H1 (cell line): Measurements from ENCODE around the gene ZNF837. TPM values are rescaled to one million over a fixed set of nuclear protein-coding genes. Genes with fewer than 3 reads are reported as not detected.

ENCODE experiments used
- CTCF ChIA-PET: fragments of 300-600 bp; sonication (Branson Sonifier 250); formaldehyde crosslinking; loops from one replicate; lab custom pipeline; 2021; ENCODE audit not compliant: partially characterized antibody; lab: Charles Lee
- POLR2A ChIA-PET: fragments of 300-600 bp; sonication (Branson Sonifier 250); formaldehyde crosslinking; loops from one replicate; lab custom pipeline; 2021; ENCODE audit warnings: inconsistent platforms; ENCODE audit not compliant: partially characterized antibody; lab: Charles Lee
- DNase-seq, 2 experiments: peaks; one replicate each; pipeline versions ENCODE4 v3.0.0 to v3.0.0-alpha.2; 2010 to 2022; ENCODE audit warnings: low spot score in 2 of 2, low read depth in 1 of 2, mixed read lengths in 1 of 2
- FAIRE-seq: peaks from 2 replicates; lab custom pipeline; 2011; peaks lifted over from hg19 to GRCh38; lab: Jason Lieb, UNC
- H2AFZ ChIP-seq: 2 replicates; pipeline ENCODE4 v1.8.1; 2012; ENCODE audit warnings: low read length, inconsistent platforms
- H2AK5ac ChIP-seq: 2 replicates; pipeline ENCODE4 v1.6.1; 2013; ENCODE audit warnings: low read depth, low read length
- H2BK120ac ChIP-seq: replicated peaks from 2 replicates; pipeline ENCODE3; 2013; ENCODE audit warnings: low read depth, low read length, inconsistent platforms
- H2BK12ac ChIP-seq: 2 replicates; pipeline ENCODE4 v1.6.1; 2013; ENCODE audit warnings: low read depth, low read length
- H2BK15ac ChIP-seq: 2 replicates; pipeline ENCODE4 v1.6.1; 2013; ENCODE audit warnings: low read length
- H2BK20ac ChIP-seq: 2 replicates; pipeline ENCODE4 v1.6.1; 2013; ENCODE audit warnings: low read length
- H2BK5ac ChIP-seq: 2 replicates; pipeline ENCODE4 v1.6.1; 2013; ENCODE audit warnings: low read depth, low read length
- H3K14ac ChIP-seq: 2 replicates; pipeline ENCODE4 v1.6.1; 2013; ENCODE audit warnings: inconsistent platforms; ENCODE audit not compliant: insufficient read length
- H3K18ac ChIP-seq: 2 replicates; pipeline ENCODE4 v1.6.1; 2013; ENCODE audit warnings: low read length; ENCODE audit errors: extremely low read depth
- H3K23ac ChIP-seq: 2 replicates; pipeline ENCODE4 v1.6.1; 2013; ENCODE audit warnings: inconsistent platforms; ENCODE audit not compliant: insufficient read length
- H3K23me2 ChIP-seq: 2 replicates; pipeline ENCODE4 v1.6.1; 2013; ENCODE audit warnings: low read depth, low read length
- H3K27ac ChIP-seq: 2 replicates; pipeline ENCODE4 v1.6.1; 2011; ENCODE audit warnings: low read depth, low read length, inconsistent platforms
- H3K27me3 ChIP-seq, 4 experiments: replicated peaks in 1 of 4; 1 replicate in 1 of 4; 2 replicates in 3 of 4; pipeline versions ENCODE4 v1.6.1 to v1.8.1; 2011 to 2013; ENCODE audit warnings: low read length in 3 of 4, mild to moderate bottlenecking in 3 of 4, inconsistent platforms in 2 of 4, mixed read lengths in 2 of 4, moderate library complexity in 1 of 4; ENCODE audit not compliant: control insufficient read depth in 3 of 4, insufficient read depth in 3 of 4; ENCODE audit errors: extremely low read depth in 1 of 4
- H3K36me3 ChIP-seq, 4 experiments: 2 replicates each; pipeline versions ENCODE4 v1.6.1 to v1.8.1; 2011 to 2013; ENCODE audit warnings: mild to moderate bottlenecking in 4 of 4, low read length in 3 of 4, moderate library complexity in 2 of 4, control low read depth in 1 of 4, inconsistent platforms in 1 of 4; ENCODE audit not compliant: insufficient read depth in 4 of 4, control insufficient read depth in 2 of 4
- H3K4ac ChIP-seq: replicated peaks from 2 replicates; pipeline ENCODE3; 2013; ENCODE audit warnings: low read length, low read depth, mixed read lengths, inconsistent platforms; ENCODE audit not compliant: insufficient read length
- H3K4me1 ChIP-seq, 4 experiments: replicated peaks in 1 of 4; 1 replicate in 1 of 4; 2 replicates in 3 of 4; pipeline versions ENCODE4 v1.6.1 to v1.8.1; 2011 to 2013; ENCODE audit warnings: low read length in 3 of 4, inconsistent platforms in 2 of 4, mixed read lengths in 1 of 4; ENCODE audit not compliant: insufficient read depth in 4 of 4, control insufficient read depth in 3 of 4
- H3K4me2 ChIP-seq, 2 experiments: 2 replicates each; pipeline versions ENCODE4 v1.6.1 to v1.8.1; 2011 to 2013; ENCODE audit warnings: low read depth in 2 of 2, low read length in 2 of 2, control low read depth in 1 of 2, inconsistent platforms in 1 of 2, mild to moderate bottlenecking in 1 of 2; ENCODE audit not compliant: insufficient read depth in 1 of 2
- H3K4me3 ChIP-seq, 4 experiments: fragments of 200-600, 300-600 bp in 1 of 4; sonication (generic), shearing (Covaris generic), sonication (Bioruptor Twin) in 1 of 4; 2 replicates each; pipeline versions ENCODE4 v1.5.1 to v1.8.1; 2011 to 2016; ENCODE audit warnings: low read length in 4 of 4, low read depth in 3 of 4, control low read depth in 2 of 4, inconsistent platforms in 2 of 4, mild to moderate bottlenecking in 2 of 4, mixed read lengths in 1 of 4, moderate library complexity in 1 of 4; ENCODE audit not compliant: insufficient read depth in 2 of 4; ENCODE audit errors: extremely low read depth in 1 of 4
- H3K56ac ChIP-seq: replicated peaks from 2 replicates; pipeline ENCODE3; 2013; ENCODE audit warnings: low read depth, mild to moderate bottlenecking, mixed read lengths, low read length, inconsistent platforms; ENCODE audit not compliant: insufficient read length
- H3K79me1 ChIP-seq: 2 replicates; pipeline ENCODE4 v1.6.1; 2013; ENCODE audit warnings: low read depth, low read length, control low read depth
- H3K79me2 ChIP-seq, 2 experiments: 2 replicates each; pipeline versions ENCODE4 v1.6.1 to v1.8.1; 2012 to 2013; ENCODE audit warnings: low read length in 2 of 2, mild to moderate bottlenecking in 2 of 2, inconsistent platforms in 1 of 2; ENCODE audit not compliant: insufficient read depth in 2 of 2, control insufficient read depth in 1 of 2
- H3K9ac ChIP-seq, 4 experiments: replicated peaks in 1 of 4; 1 replicate in 1 of 4; 2 replicates in 3 of 4; pipeline versions ENCODE4 v1.6.1 to v1.8.1; 2011 to 2013; ENCODE audit warnings: low read depth in 3 of 4, low read length in 3 of 4, control low read depth in 2 of 4, mild to moderate bottlenecking in 2 of 4, moderate library complexity in 2 of 4, inconsistent platforms in 1 of 4; ENCODE audit errors: extremely low read depth in 1 of 4
- H3K9me3 ChIP-seq, 2 experiments: 2 replicates each; pipeline versions ENCODE4 v1.6.1 to v1.8.1; 2012 to 2013; ENCODE audit warnings: mild to moderate bottlenecking in 2 of 2, moderate library complexity in 2 of 2, control low read depth in 1 of 2, inconsistent platforms in 1 of 2, low read depth in 1 of 2, low read length in 1 of 2, mixed read lengths in 1 of 2; ENCODE audit not compliant: insufficient read depth in 2 of 2
- H4K20me1 ChIP-seq, 2 experiments: replicated peaks in 1 of 2; 2 replicates each; pipeline versions ENCODE3 to v1.8.1; 2011 to 2013; ENCODE audit warnings: inconsistent platforms in 2 of 2, low read length in 2 of 2, mild to moderate bottlenecking in 1 of 2; ENCODE audit not compliant: insufficient read depth in 2 of 2, control insufficient read depth in 1 of 2
- H4K5ac ChIP-seq: 2 replicates; pipeline ENCODE4 v1.6.1; 2013; ENCODE audit warnings: low read length, low read depth, mixed read lengths, inconsistent platforms; ENCODE audit not compliant: insufficient read length
- H4K8ac ChIP-seq: 2 replicates; pipeline ENCODE4 v1.8.0; 2013; ENCODE audit warnings: mild to moderate bottlenecking, moderate library complexity, low read length, inconsistent platforms; ENCODE audit not compliant: insufficient read depth; ENCODE audit errors: extremely low read depth
- H4K91ac ChIP-seq: replicated peaks from 2 replicates; pipeline ENCODE3; 2013; ENCODE audit warnings: low read length, mixed read lengths, inconsistent platforms; ENCODE audit not compliant: insufficient read length
- ATF2 ChIP-seq: IDR thresholded peaks from 2 replicates; pipeline ENCODE4 v1.6.1; 2012; ENCODE audit warnings: low read length, inconsistent platforms
- BRCA1 ChIP-seq: IDR thresholded peaks from 2 replicates; pipeline ENCODE4 v1.6.1; 2012; ENCODE audit warnings: low read depth, low read length, improper control_type of control experiment
- CEBPB ChIP-seq: IDR thresholded peaks from 2 replicates; pipeline ENCODE4 v1.6.1; 2012; ENCODE audit warnings: low read depth, low read length
- JUND ChIP-seq: IDR thresholded peaks from 2 replicates; pipeline ENCODE4 v1.6.1; 2011; ENCODE audit warnings: mild to moderate bottlenecking, improper control_type of control experiment, low read length
- KDM5A ChIP-seq: fragments of 200-600 bp; IDR thresholded peaks from 2 replicates; pipeline ENCODE4 v1.7.1; 2012; ENCODE audit warnings: mild to moderate bottlenecking, low read length, inconsistent platforms, mixed read lengths
- SIRT6 ChIP-seq: IDR thresholded peaks from one replicate; pipeline ENCODE4 v1.7.1; 2012; ENCODE audit warnings: low read length, inconsistent platforms
- SP1 ChIP-seq: IDR thresholded peaks from 2 replicates; pipeline ENCODE4 v1.6.1; 2011; ENCODE audit warnings: low read depth, low read length
- TAF7 ChIP-seq: optimal IDR thresholded peaks from 2 replicates; pipeline ENCODE3; 2011; ENCODE audit warnings: low read depth, mild to moderate bottlenecking, inconsistent platforms, low read length, moderate library complexity, borderline replicate concordance
- WGBS, 2 experiments: shearing (Covaris generic) in 1 of 2; methylation state at CpG; one replicate each; pipeline versions ENCODE4 v1.1.6 to v1.1.7; 2013 to 2015; ENCODE audit warnings: low lambda C conversion rate in 2 of 2, mixed read lengths in 2 of 2, inconsistent platforms in 1 of 2, low coverage in 1 of 2, missing lambda C conversion rate in 1 of 2; ENCODE audit not compliant: insufficient replicate concordance in 2 of 2, insufficient coverage in 1 of 2, insufficient read length in 1 of 2; ENCODE audit errors: extremely low coverage in 1 of 2, missing lambda C conversion rate in 1 of 2; 5-methylcytosine and 5-hydroxymethylcytosine counted together
- polyA plus RNA-seq, 7 experiments: library from polyadenylated mRNA; depleted of rRNA in 3 of 7; stranded (reverse) in 5 of 7; unstranded in 2 of 7; fragments of >200 nt in 5 of 7; fragments of 200-250 nt in 2 of 7; gene quantifications; 1 replicate in 5 of 7; 2 replicates in 1 of 7; 4 replicates in 1 of 7; pipeline versions ENCODE4 v1.2.1 to v1.2.3, GENCODE V29; 2011 to 2013; ENCODE audit warnings: missing spikeins in 2 of 7, mixed read lengths in 2 of 7
- total RNA-seq: library from RNA; stranded (reverse); fragmentation: NEBNext Ultra II Directional; extraction: Animal tissue kit (Norgen Biotek cat#: 25700); gene quantifications from 2 replicates; pipeline ENCODE4 v1.2.1, GENCODE V29; 2021
- TF ChIP-seq, protein P1 (sequence below): IDR thresholded peaks from 2 replicates; pipeline ENCODE4 v1.6.1; 2012; ENCODE audit warnings: inconsistent platforms

ZNF837 gene
- total and polyA plus RNA-seq, 2 of the 8 experiments (the other 6 are each of a cell fraction or from before 2014, with no cell fraction given) = 1.9 to 3.3 TPM

DNA sequence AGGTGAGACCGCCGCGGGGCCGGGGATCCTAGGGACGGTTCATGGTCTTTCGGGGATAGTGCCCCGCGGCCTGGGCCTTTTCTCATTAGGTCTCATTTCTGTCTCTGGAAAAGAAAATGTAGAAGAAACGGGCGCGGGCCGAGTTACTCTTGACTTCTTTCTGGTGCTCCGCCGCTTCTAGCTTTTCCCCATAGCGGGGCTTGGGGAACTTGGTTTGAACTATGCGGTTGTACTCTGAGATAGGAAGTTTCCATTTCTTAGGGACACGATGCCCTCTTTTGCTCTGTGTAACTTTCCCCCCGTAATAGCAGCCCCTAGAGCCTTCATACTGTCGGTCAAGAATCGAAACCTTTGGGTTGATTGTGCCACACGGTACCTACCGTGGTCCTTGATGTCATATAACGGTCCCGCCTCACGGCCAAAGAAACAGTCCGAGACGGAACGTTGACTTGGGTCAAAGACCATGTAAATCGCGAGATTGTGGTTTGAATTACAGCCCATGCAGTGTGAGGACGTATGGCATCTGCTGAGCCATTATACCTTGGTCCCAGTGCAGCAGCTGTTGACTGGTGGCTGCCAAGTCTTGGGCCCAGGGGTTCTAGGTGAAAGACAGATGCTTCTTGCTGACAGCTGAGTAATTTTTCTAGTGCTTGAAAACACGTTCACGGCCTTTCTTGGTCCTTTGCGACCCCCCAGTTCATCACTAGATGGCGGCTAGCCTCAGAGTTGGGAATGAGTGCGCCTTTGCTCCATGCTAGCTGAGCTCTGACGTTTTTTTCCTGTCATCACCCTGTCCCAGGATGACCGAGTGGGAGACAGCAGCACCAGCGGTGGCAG, 6.7 kb upstream of the ZNF837 start:
- Histone ChIP-seq H3K4me2 (peak overlapping the region; percentile 95 to 99), H3K56ac (peak overlapping the region; percentile 27), H3K23ac (no peak overlapping the region), H3K14ac (no peak overlapping the region), H3K36me3 (peaks cover 9 to 35% (median 24%) of the 10 kb centered on the region in 4 experiments), H2AK5ac (no peak overlapping the region), H2BK20ac (no peak overlapping the region), H3K9ac (peak overlapping the region; percentile 60 to 80 (median 72)), H4K91ac (peak overlapping the region; percentile 29), H3K23me2 (peaks cover 19% of the 10 kb centered on the region), H2BK5ac (0 out of 2 replicates have a peak overlapping the region, but pooled peaks have one; percentile 1), H3K18ac (no peak overlapping the region), H2BK12ac (no peak overlapping the region), H4K8ac (no peak overlapping the region; the same call in 1 of the 2 replicates), H3K27me3 (no peaks in the 10 kb centered on the region), H3K79me2 (peaks cover 6 to 40% of the 10 kb centered on the region in 2 experiments), H4K20me1 (peaks cover 11 to 15% of the 10 kb centered on the region in 2 experiments), H3K4me1 (peaks cover 0 to 15% (median 9%) of the 10 kb centered on the region in 4 experiments; a peak in 6 of 7 replicates), H3K4me3 (peak overlapping the region; percentile 82 to 99 (median 92)), H2AFZ (no peak overlapping the region), H4K5ac (no peak overlapping the region), H3K27ac (peak overlapping the region; percentile 60), H3K9me3 (no peaks in the 10 kb centered on the region), H2BK15ac (no peak overlapping the region), H2BK120ac (no peak overlapping the region), H3K79me1 (peaks cover 4% of the 10 kb centered on the region; the same call in 1 of the 2 replicates), H3K4ac (peak overlapping the region; percentile 19)
- WGBS, 2 experiments = 15% methylated on average over 39 of the region's 39 CpGs; no CpG with 5 or more reads in 1 of the 2 experiments
- FAIRE-seq (no peak), DNase-seq (no peak)
- ChIA-PET POLR2A (interaction anchor here (0.7 to 5.8 kb wide), 13 partner anchors 8 to 167 kb away, joined by 3 to 78 read pairs (median 6); partner anchors contain the start of genes CHMP2A, RNF225, ZBTB45 and ZNF497), CTCF (interaction anchor here (0.6 kb wide), 1 partner anchor 10 kb away, joined by 3 read pairs; no protein-coding TSS in a partner anchor)
- TF ChIP-seq KDM5A (peak; percentile 29; the same call in 1 of the 2 replicates), TAF7 (no peak), SP1 (no peak), JUND (no peak), BRCA1 (no peak), SIRT6 (no peak), CEBPB (no peak), ATF2 (no peak)
- TF ChIP-seq, protein P1, sequence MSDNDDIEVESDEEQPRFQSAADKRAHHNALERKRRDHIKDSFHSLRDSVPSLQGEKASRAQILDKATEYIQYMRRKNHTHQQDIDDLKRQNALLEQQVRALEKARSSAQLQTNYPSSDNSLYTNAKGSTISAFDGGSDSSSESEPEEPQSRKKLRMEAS = no peak
